Stimulated activated memory B cell treated with anti-CD40 and anti-IgM and Interleukin-4, amounts not matched to agents 10 μg/mL and 1 μg/mL and 100 μg/mL, for 72 hours (primary cell): ENCODE measurements around the gene FPGT.
"Not testable (repeated sequence)": the region's sequence is repeated elsewhere in the genome, so short reads cannot be mapped to it uniquely, and the experiment has no call there.

Experiments
- ATAC-seq: fragments of 150-1000 bp; cut with Tn5 transposase; 2 replicates; pipeline ENCODE4 v1.10.0; 2021
- H3K27ac Mint-ChIP-seq: one replicate; pipeline ENCODE4 v1.8.0; 2022; ENCODE audit warnings: mild to moderate bottlenecking, mixed read lengths
- H3K27me3 Mint-ChIP-seq: one replicate; pipeline ENCODE4 v1.8.0; 2022; ENCODE audit warnings: mixed read lengths
- H3K36me3 Mint-ChIP-seq: one replicate; pipeline ENCODE4 v1.8.0; 2022; ENCODE audit warnings: mixed read lengths
- H3K4me1 Mint-ChIP-seq: one replicate; pipeline ENCODE4 v1.8.0; 2022; ENCODE audit warnings: mixed read lengths
- H3K4me3 Mint-ChIP-seq: one replicate; pipeline ENCODE4 v1.8.0; 2022; ENCODE audit warnings: mild to moderate bottlenecking, moderate library complexity, mixed read lengths
- H3K9me3 Mint-ChIP-seq: one replicate; pipeline ENCODE4 v1.8.0; 2022; ENCODE audit warnings: mixed read lengths

The FPGT gene

DNA sequence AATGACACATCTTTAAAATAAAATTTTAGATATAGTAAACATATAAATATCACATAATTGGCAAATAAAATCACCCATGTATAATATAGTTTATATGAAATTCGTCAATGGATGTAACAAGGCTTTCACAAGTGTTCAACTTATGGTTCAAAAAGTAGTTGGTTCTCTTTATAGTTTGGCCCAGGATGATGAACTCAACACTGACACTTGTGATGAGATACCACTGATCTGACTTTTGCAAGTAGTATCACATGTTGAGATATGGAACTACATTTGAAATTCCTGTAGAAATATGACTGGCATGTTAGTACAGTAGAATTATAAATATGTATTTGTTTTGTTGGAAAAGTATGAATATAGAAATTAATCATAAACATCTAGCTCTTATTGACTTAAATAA lies 39.0 kb downstream of the FPGT start:
- no peak for ATAC-seq

DNA sequence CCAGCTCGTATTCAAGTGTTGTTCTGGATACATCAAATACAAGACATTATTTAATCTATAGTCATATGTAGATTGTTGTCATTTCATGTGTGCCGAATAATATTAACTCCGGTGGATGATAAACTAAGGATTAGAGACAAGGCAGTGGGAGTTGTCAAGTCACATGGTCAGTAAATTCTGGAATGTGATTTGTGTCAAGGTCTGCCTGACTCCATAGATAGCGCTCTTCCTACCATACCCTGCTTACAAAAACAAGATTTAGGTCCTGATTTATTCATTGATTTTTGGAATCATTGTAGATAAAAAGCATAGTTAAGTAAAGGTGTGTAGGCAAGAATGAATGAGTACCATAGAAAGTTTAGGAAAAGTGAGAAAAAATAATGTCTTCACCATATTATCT lies 39.7 kb downstream of the FPGT start:
- Mint-ChIP-seq H3K4me1 (no peaks in the 10 kb centered on the region), H3K9me3 (no peaks in the 10 kb centered on the region), H3K4me3 (no peak overlapping the region), H3K36me3 (no peaks in the 10 kb centered on the region), H3K27ac (no peak overlapping the region), H3K27me3 (no peaks in the 10 kb centered on the region)
- ATAC-seq, result no peak

More for the DNA sequence above, 39.0 kb downstream of the FPGT start:
- H3K36me3 Mint-ChIP-seq, result no peaks in the 10 kb centered on the region
- no peaks in the 10 kb centered on the region for H3K4me1 Mint-ChIP-seq
- H3K27ac Mint-ChIP-seq, result no peak overlapping the region
- H3K27me3 Mint-ChIP-seq, result no peaks in the 10 kb centered on the region
- peaks cover 2% of the 10 kb centered on the region for H3K9me3 Mint-ChIP-seq
- no peak overlapping the region for H3K4me3 Mint-ChIP-seq

GRCh38 chr1:74245168-74245772 lies 47.2 kb downstream of the FPGT start:
- no peak for ATAC-seq
- no peak overlapping the region for H3K4me3 Mint-ChIP-seq
- H3K27ac Mint-ChIP-seq, result no peak overlapping the region
- no peaks in the 10 kb centered on the region for H3K27me3 Mint-ChIP-seq
- no peaks in the 10 kb centered on the region for H3K9me3 Mint-ChIP-seq
- H3K36me3 Mint-ChIP-seq, result no peaks in the 10 kb centered on the region
- H3K4me1 Mint-ChIP-seq, result no peaks in the 10 kb centered on the region

DNA sequence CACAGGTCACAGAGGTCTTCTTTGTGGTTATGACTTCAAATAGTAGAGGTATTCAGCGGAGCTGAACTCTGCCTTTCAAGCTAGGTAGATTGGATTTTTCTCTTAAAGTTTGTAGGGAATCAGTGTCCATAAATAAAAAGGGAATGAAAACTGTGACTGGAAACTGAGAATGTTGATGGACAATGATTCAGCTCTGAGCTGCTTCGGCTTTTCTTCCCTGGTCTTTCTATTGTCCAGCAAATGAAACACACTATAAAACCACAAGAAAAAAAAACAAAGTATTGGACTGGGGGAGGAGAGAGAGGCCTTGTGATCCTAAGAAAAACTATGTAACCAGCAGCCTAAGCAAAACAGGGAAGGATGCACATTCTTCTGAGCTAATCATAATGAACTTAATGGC lies 48.3 kb downstream of the FPGT start:
- no peaks in the 10 kb centered on the region for H3K27me3 Mint-ChIP-seq
- no peaks in the 10 kb centered on the region for H3K4me1 Mint-ChIP-seq
- no peaks in the 10 kb centered on the region for H3K9me3 Mint-ChIP-seq
- ATAC-seq, result no peak
- no peak overlapping the region for H3K4me3 Mint-ChIP-seq
- no peaks in the 10 kb centered on the region for H3K36me3 Mint-ChIP-seq
- H3K27ac Mint-ChIP-seq, result no peak overlapping the region

DNA sequence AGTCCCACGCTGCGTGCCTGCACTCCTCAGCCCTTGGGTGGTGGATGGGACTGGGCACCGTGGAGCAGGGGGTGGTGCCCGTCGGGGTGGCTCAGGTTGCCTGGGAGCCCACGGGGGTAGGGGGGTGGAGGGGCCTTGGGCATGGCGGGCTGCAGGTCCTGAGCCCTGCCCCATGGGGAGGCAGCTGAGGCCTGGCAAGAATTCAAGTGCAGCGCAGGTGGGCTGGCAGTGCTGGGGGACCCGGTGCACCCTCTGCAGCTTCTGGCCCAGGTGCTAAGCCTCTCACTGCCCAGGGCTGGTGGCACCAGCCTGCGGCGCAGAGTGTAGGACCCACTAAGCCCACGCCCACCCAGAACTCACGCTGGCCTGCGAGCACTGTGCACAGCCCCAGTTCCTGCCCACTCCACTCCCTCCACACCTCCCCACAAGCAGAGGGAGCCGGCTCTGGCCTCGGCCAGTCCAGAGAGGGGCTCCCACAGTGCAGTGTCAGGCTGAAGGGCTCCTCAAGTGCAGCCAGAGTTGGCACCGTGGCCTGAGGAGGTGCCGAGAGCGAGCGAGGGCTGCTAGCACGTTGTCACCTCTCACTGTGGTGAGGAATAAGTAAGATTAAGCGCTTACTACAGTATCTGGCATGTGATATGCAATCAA lies 50.0 kb downstream of the FPGT start:
- Mint-ChIP-seq H3K27me3 (no peaks in the 10 kb centered on the region), H3K36me3 (no peaks in the 10 kb centered on the region)

GRCh38 chr1:74253243-74253824 lies 55.3 kb downstream of the FPGT start:
- not testable (repeated sequence) for H3K27me3 Mint-ChIP-seq, H3K36me3 Mint-ChIP-seq, H3K9me3 Mint-ChIP-seq, H3K4me3 Mint-ChIP-seq, H3K4me1 Mint-ChIP-seq, H3K27ac Mint-ChIP-seq
- peak; percentile 31 for ATAC-seq

More for the DNA sequence above, 50.0 kb downstream of the FPGT start:
- Mint-ChIP-seq H3K4me3 (no peak overlapping the region), H3K9me3 (no peaks in the 10 kb centered on the region), H3K27ac (no peak overlapping the region), H3K4me1 (no peaks in the 10 kb centered on the region)
- peak; percentile 41 for ATAC-seq
